Endothelial cell of umbilical vein (primary cell): ENCODE results near the gene RAB40C. TPM values are rescaled to one million over a fixed set of nuclear protein-coding genes. Genes with fewer than 3 reads are reported as not detected.

Source experiments
- BruUV-seq: library from RNA; stranded (reverse); fragments of 400-500 nt; replicated peaks from 2 replicates; lab custom pipeline; 2021; lab: Mats Ljungman, UMichigan
- CTCF ChIA-PET: fragments of 300-600, 350-600 bp; sonication (Branson Sonifier 250); formaldehyde crosslinking; loops from one replicate; lab custom pipeline; 2021; ENCODE audit warnings: antibody characterized with exemption, inconsistent platforms; lab: Charles Lee
- POLR2A ChIA-PET: fragments of 300-600, 350-600 bp; sonication (Branson Sonifier 250); formaldehyde crosslinking; loops from one replicate; lab custom pipeline; 2021; ENCODE audit warnings: antibody characterized with exemption, inconsistent platforms; lab: Charles Lee
- DNase-seq: peaks from one replicate; pipeline ENCODE4 v3.0.0-alpha.2; 2011; ENCODE audit warnings: low read depth, low spot score
- FAIRE-seq: peaks from 2 replicates; lab custom pipeline; 2011; peaks lifted over from hg19 to GRCh38; lab: Jason Lieb, UNC
- H2AFZ ChIP-seq: 2 replicates; pipeline ENCODE4 v1.6.0; 2012; ENCODE audit warnings: low read depth, low read length, control low read depth, inconsistent platforms
- H3K27ac ChIP-seq: 2 replicates; pipeline ENCODE4 v1.5.1; 2011; ENCODE audit warnings: low read depth, mild to moderate bottlenecking, control low read depth, low read length, moderate library complexity; ENCODE audit not compliant: insufficient read depth
- H3K27me3 ChIP-seq, 2 experiments: 2 replicates each; pipeline versions ENCODE4 v1.6.0 to v1.6.1; 2011; ENCODE audit warnings: low read length in 2 of 2, mixed read lengths in 1 of 2; ENCODE audit not compliant: control insufficient read depth in 2 of 2, insufficient read depth in 2 of 2
- H3K36me3 ChIP-seq, 2 experiments: 2 replicates in 1 of 2; 3 replicates in 1 of 2; pipeline ENCODE4 v1.5.1; 2011; ENCODE audit warnings: low read length in 2 of 2, mild to moderate bottlenecking in 1 of 2, moderate library complexity in 1 of 2; ENCODE audit not compliant: control insufficient read depth in 2 of 2, insufficient read depth in 2 of 2; ENCODE audit errors: extremely low read depth in 1 of 2
- H3K4me1 ChIP-seq: 3 replicates; pipeline ENCODE4 v1.5.1; 2011; ENCODE audit warnings: mild to moderate bottlenecking, low read length; ENCODE audit not compliant: control insufficient read depth, insufficient read depth; ENCODE audit errors: extremely low read depth
- H3K4me2 ChIP-seq: 2 replicates; pipeline ENCODE4 v1.6.1; 2011; ENCODE audit warnings: low read length, control low read depth, mixed read lengths; ENCODE audit not compliant: insufficient read depth
- H3K4me3 ChIP-seq, 3 experiments: fragments of 200-600 bp in 1 of 3; sonication (generic), shearing (Covaris generic) in 1 of 3; replicated peaks in 1 of 3; 2 replicates each; pipeline ENCODE4 v1.5.1; 2011 to 2016; ENCODE audit warnings: control low read depth in 3 of 3, low read length in 3 of 3, mild to moderate bottlenecking in 2 of 3, inconsistent platforms in 1 of 3, low read depth in 1 of 3, moderate library complexity in 1 of 3; ENCODE audit not compliant: insufficient read depth in 1 of 3
- H3K79me2 ChIP-seq: 2 replicates; pipeline ENCODE4 v1.6.0; 2012; ENCODE audit warnings: low read length, inconsistent platforms; ENCODE audit not compliant: control insufficient read depth, insufficient read depth
- H3K9ac ChIP-seq: replicated peaks from 2 replicates; pipeline ENCODE3; 2011; ENCODE audit warnings: low read length, control low read depth; ENCODE audit not compliant: insufficient read depth; ENCODE audit errors: extremely low read depth
- H3K9me1 ChIP-seq: replicated peaks from 3 replicates; pipeline ENCODE4 v1.6.0; 2011; ENCODE audit warnings: mild to moderate bottlenecking, low read length; ENCODE audit not compliant: control insufficient read depth, insufficient read depth; ENCODE audit errors: extremely low read depth
- H3K9me3 ChIP-seq: replicated peaks from 2 replicates; pipeline ENCODE4 v1.5.1; 2012; ENCODE audit warnings: low read length, inconsistent platforms; ENCODE audit not compliant: control insufficient read depth, insufficient read depth
- H4K20me1 ChIP-seq: replicated peaks from 2 replicates; pipeline ENCODE3; 2011; ENCODE audit warnings: mild to moderate bottlenecking, low read length; ENCODE audit not compliant: control insufficient read depth, insufficient read depth; ENCODE audit errors: extremely low read depth
- EZH2 ChIP-seq: IDR thresholded peaks from 2 replicates; pipeline ENCODE4 v1.6.1; 2012; ENCODE audit warnings: borderline replicate concordance, low read depth, mild to moderate bottlenecking, moderate library complexity, low read length, inconsistent platforms; ENCODE audit not compliant: severe bottlenecking
- FOS ChIP-seq: IDR thresholded peaks from 2 replicates; pipeline ENCODE4 v1.6.1; 2011; ENCODE audit warnings: mild to moderate bottlenecking, low read length, moderate library complexity, borderline replicate concordance; ENCODE audit not compliant: insufficient read depth
- GATA2 ChIP-seq: IDR thresholded peaks from 2 replicates; pipeline ENCODE4 v1.7.0; 2011; ENCODE audit warnings: low read depth, mild to moderate bottlenecking, moderate library complexity, mixed read lengths, low read length; ENCODE audit not compliant: insufficient read length, insufficient read depth
- JUN ChIP-seq: IDR thresholded peaks from 2 replicates; pipeline ENCODE4 v1.6.1; 2011; ENCODE audit warnings: borderline replicate concordance, low read depth; ENCODE audit not compliant: insufficient read length, insufficient read depth
- MYC ChIP-seq: IDR thresholded peaks from one replicate; pipeline ENCODE4 v1.6.1; 2011; ENCODE audit warnings: mild to moderate bottlenecking, low read depth, low read length
- POLR2A ChIP-seq: IDR thresholded peaks from 2 replicates; pipeline ENCODE4 v1.6.1; 2012; ENCODE audit warnings: low read depth, mild to moderate bottlenecking, control low read depth, low read length
- POLR2AphosphoS5 ChIP-seq: IDR thresholded peaks from 2 replicates; pipeline ENCODE4 v1.6.1; 2012; ENCODE audit warnings: low read depth, mild to moderate bottlenecking, control low read depth, low read length, moderate library complexity; ENCODE audit not compliant: insufficient read depth
- dilution Hi-C: fragments of 300-500 bp; cut with MboI; formaldehyde crosslinking; loops from one replicate; pipeline ENCODE4 v1.15.0; 2019; ENCODE audit warnings: low sequenced_read_pairs; ENCODE audit not compliant: extremely low pct_ligation_motif_present
- intact Hi-C: fragments of 100-400 bp; cut with micrococcal nuclease; formaldehyde crosslinking; loops from one replicate; pipeline ENCODE4 v1.10.0; 2022
- polyA plus RNA-seq, 4 experiments: library from polyadenylated mRNA; depleted of rRNA in 3 of 4; stranded (reverse) in 3 of 4; unstranded in 1 of 4; fragments of >200 nt; gene quantifications; 2 replicates each; pipeline versions ENCODE4 v1.2.1 to v1.2.3, GENCODE V29; 2011 to 2012; ENCODE audit warnings: missing spikeins in 1 of 4
- total RNA-seq: library from RNA; stranded (reverse); gene quantifications from 2 replicates; pipeline ENCODE4 v1.2.3, GENCODE V29; 2021
- TF ChIP-seq, protein P1 (sequence below), 2 donors: IDR thresholded peaks; 1 replicate in 1 of 2; 2 replicates in 1 of 2; pipeline ENCODE4 v1.5.1; 2011; ENCODE audit warnings: low read length in 2 of 2, mild to moderate bottlenecking in 2 of 2, moderate library complexity in 2 of 2, control low read depth in 1 of 2, inconsistent platforms in 1 of 2, low read depth in 1 of 2; ENCODE audit not compliant: insufficient read depth in 1 of 2; ENCODE audit errors: extremely low read depth in 1 of 2
- TF ChIP-seq, protein P2 (sequence below): IDR thresholded peaks from 2 replicates; pipeline ENCODE4 v1.6.1; 2011; ENCODE audit not compliant: insufficient read depth, insufficient read length

The RAB40C gene
- total and polyA plus RNA-seq, 2 donors (not counting 3 experiments of a cell fraction or from before 2014, with no cell fraction given), result 12.4 to 18.8 TPM

DNA sequence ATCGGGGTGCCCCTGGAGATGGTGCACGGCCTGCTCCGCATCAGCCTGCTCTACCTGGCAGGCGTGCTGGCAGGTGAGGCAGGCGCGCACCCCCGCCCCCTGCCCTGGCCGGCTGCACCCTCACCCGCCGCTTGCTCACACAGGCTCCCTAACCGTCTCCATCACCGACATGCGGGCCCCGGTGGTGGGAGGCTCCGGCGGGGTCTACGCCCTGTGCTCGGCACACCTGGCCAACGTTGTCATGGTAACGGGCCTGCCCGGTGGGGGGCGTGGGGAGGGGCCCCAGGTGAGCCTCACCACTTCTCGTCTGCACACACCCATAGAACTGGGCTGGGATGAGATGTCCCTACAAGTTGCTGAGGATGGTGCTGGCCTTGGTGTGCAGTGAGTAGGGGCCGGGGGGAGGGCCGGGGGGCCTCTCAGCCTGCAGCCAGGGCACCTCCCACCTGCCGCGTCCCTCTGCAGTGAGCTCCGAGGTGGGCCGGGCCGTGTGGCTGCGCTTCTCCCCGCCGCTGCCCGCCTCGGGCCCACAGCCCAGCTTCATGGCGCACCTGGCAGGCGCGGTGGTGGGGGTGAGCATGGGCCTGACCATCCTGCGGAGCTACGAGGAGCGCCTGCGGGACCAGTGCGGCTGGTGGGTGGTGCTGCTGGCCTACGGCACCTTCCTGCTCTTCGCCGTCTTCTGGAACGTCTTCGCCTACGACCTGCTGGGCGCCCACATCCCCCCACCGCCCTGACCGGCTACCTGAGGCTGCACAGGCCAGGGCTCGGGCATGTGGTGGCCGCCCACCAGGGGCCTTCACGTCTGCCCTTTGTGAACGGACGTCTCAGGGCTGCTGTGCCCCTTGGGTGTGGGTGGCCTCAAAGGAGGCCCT lies 87.7 kb downstream of the RAB40C start:
- no peaks in the 10 kb centered on the region for H4K20me1 ChIP-seq
- TF ChIP-seq, protein P1, sequence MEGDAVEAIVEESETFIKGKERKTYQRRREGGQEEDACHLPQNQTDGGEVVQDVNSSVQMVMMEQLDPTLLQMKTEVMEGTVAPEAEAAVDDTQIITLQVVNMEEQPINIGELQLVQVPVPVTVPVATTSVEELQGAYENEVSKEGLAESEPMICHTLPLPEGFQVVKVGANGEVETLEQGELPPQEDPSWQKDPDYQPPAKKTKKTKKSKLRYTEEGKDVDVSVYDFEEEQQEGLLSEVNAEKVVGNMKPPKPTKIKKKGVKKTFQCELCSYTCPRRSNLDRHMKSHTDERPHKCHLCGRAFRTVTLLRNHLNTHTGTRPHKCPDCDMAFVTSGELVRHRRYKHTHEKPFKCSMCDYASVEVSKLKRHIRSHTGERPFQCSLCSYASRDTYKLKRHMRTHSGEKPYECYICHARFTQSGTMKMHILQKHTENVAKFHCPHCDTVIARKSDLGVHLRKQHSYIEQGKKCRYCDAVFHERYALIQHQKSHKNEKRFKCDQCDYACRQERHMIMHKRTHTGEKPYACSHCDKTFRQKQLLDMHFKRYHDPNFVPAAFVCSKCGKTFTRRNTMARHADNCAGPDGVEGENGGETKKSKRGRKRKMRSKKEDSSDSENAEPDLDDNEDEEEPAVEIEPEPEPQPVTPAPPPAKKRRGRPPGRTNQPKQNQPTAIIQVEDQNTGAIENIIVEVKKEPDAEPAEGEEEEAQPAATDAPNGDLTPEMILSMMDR (IDR thresholded peaks at IDR 0.05; ENCODE audit: extremely low read depth in 1 of 2, insufficient read depth in 1 of 2, low read depth in 1 of 2, low read length in 2 of 2), result no peak
- TF ChIP-seq EZH2, result no peak
- TF ChIP-seq POLR2AphosphoS5, result no peak
- TF ChIP-seq MYC, result no peak
- TF ChIP-seq JUN, result no peak
- TF ChIP-seq, protein P2, sequence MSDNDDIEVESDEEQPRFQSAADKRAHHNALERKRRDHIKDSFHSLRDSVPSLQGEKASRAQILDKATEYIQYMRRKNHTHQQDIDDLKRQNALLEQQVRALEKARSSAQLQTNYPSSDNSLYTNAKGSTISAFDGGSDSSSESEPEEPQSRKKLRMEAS, result no peak
- no peak for TF ChIP-seq GATA2
- TF ChIP-seq FOS, result no peak
- TF ChIP-seq POLR2A, result no peak
- no peak overlapping the region for H2AFZ ChIP-seq
- H3K9me3 ChIP-seq, result no peaks in the 10 kb centered on the region
- peaks cover 20% of the 10 kb centered on the region for H3K79me2 ChIP-seq
- DNase-seq (no peak), FAIRE-seq (no peak)
- H3K4me2 ChIP-seq, result no peak overlapping the region
- peaks cover 6 to 16% of the 10 kb centered on the region in 2 experiments for H3K36me3 ChIP-seq
- no peak overlapping the region for H3K4me3 ChIP-seq
- intact Hi-C loops (no loop called here), dilution Hi-C loops (no loop called here)
- no peak overlapping the region for H3K27ac ChIP-seq
- no peak overlapping the region for H3K9ac ChIP-seq
- no peaks in the 10 kb centered on the region for H3K27me3 ChIP-seq
- H3K4me1 ChIP-seq, result peaks cover 15% of the 10 kb centered on the region
- no peaks in the 10 kb centered on the region for H3K9me1 ChIP-seq
- POLR2A ChIA-PET, result no interaction called here
- no TSS peak for BruUV-seq
- CTCF ChIA-PET, result no interaction called here
